ENCODE data around the gene SH2B2.

GRCh38 chr7:102317231-102318059 lies 30.8 kb downstream of the SH2B2 start:
- TF ChIP-seq ZFP30 (CRISPR knock-in tag; IDR thresholded peaks at IDR 0.05) (no peak), ISL1 (CRISPR knock-in tag; IDR thresholded peaks at IDR 0.05) (no peak), CREB5 (CRISPR knock-in tag; IDR thresholded peaks at IDR 0.05; ENCODE audit: low read depth) (no peak), OSR1 (CRISPR knock-in tag; IDR thresholded peaks at IDR 0.05) (no peak), RARB (CRISPR knock-in tag; IDR thresholded peaks at IDR 0.05) (no peak), ARNTL (CRISPR knock-in tag; IDR thresholded peaks at IDR 0.05; ENCODE audit: borderline replicate concordance, low read depth) (no peak)
